HG02678 (cell line): Measurements from ENCODE around the gene RASSF8.

ENCODE experiments used
- ATAC-seq: cut with Tn5 transposase; IDR thresholded peaks from one replicate; pipeline ENCODE4 v1.9.1; 2021; ENCODE audit warnings: mild to moderate bottlenecking, moderate library complexity; ENCODE audit not compliant: unreplicated experiment

Gene RASSF8

GRCh38 chr12:25958428-25959070, at the start of gene RASSF8:
Gene RASSF8, plus strand, starts transcription at chr12:25958682. Its CDS starts 96,662 bp downstream, at chr12:26055344.
- peak; percentile 86 for ATAC-seq

DNA sequence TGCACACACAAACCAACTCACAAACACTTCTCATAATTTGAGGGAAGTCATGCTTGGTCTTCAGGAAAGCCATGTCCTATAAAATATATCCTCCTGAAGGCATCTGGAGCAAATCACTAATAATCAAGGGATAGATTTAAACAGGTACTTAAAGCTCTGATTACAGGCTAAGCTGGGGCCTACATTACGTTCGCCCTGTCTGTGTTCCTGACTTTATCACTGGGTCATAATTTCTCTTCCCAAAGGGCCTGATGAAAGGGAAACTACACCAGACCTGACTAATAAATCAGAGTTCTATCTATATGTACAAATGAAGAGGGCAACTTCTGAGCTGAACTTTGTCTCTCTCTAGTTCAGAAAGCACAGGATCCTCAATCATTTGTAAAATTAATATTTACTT, 43.9 kb upstream of the RASSF8 start:
- no peak for ATAC-seq

- ATAC-seq: no peak
Measured at GRCh38 chr12:25924491-25925001, 33.9 kb upstream of the RASSF8 start.

DNA sequence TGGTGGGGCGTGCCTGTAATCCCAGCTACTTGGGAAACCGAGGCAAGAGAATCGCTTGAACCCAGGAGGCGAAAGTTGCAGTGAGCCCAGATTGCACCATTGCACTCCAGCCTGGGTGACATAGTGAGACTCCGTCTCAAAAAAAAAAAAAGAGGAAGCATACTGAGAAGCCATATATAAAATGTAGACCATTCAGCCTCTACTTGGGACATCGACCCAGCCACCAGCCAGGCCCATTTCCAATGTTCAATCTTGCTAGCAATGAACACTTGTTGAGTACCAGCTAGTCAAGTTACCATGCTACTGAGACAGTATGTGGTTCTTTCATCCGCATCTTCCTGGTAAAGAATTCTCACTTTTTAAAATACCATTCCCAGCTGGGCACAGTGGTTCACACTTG, 33.4 kb upstream of the RASSF8 start:
- no peak for ATAC-seq

DNA sequence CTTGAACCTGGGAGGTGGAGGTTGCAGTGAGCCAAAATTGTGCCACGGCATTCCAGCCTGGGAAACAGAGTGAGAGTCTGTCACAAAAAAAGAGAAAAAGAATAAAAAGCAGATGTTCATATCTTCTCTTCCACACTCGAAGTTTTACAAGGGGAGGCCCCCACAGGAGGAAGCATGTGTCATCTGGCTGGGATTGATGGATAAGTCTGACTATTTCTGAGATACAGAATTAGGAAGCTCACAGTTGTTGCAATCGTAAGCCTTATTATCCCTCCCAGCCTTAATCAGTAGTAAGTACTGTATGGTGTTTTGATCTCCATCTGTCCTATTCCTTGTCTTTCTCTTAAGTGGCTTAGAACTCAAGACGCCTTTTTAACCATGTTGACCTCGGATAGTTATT, 31.9 kb upstream of the RASSF8 start:
- ATAC-seq: no peak

- no peak for ATAC-seq
Measured at GRCh38 chr12:25929142-25929541, 29.3 kb upstream of the RASSF8 start.

DNA sequence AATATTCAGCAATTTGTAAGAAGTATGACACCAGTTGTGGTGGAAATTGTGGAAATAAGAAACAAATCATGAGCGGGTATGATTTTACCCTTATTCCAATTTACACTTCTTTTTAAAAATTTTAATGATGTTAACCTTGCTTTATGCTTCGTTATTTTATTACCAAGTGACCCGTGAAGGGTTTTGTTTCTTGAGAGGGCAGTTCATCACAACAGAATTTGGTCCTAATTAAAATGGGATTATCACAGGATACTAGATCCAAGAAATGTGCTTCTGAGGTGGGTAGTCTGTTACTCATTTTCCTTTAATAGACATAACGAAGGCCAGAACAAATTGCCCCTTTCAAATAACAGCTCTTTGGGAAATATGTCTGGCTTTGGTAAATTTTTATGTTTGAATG, 25.5 kb upstream of the RASSF8 start:
- no peak for ATAC-seq

GRCh38 chr12:25934456-25934855, 24.0 kb upstream of the RASSF8 start:
- ATAC-seq: no peak

DNA sequence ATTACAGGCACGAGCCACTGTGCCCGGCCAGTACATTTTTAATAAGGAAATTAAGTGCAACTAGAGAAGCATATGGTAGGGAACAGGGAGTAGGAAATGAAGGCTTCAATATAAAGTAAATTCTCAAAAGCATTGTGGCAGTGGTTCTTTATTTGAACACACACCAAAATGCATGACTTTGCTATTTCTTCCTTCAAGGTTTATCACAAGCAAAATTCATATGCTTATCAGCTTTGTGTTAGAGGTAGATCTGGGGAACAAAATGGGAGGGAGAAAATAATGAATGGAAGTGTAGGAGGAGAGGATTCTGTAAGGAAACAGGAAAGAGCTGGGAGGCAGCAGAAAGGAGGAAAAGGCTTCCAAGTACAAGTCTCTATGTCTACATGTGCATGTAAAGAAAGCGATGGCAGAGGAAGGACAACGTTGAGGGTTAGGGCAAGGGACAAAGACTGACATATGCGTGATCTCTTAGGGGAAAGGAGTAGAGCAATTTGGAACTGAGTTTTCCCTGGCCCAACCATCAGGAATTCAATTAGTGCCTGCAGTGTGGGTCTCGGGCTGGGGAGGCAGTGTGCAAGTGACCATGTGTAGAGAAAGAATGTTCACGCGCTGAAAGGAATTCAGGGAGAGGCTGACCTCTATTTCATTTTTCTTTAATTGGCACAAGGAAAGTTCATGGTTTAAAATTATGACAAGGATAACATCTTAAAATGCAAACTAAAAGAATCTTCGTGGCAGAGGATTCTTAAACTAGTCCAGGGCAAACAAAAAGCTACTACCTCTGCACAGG, 22.9 kb upstream of the RASSF8 start:
- ATAC-seq: no peak

GRCh38 chr12:25937096-25937495, 21.4 kb upstream of the RASSF8 start:
- no peak for ATAC-seq

DNA sequence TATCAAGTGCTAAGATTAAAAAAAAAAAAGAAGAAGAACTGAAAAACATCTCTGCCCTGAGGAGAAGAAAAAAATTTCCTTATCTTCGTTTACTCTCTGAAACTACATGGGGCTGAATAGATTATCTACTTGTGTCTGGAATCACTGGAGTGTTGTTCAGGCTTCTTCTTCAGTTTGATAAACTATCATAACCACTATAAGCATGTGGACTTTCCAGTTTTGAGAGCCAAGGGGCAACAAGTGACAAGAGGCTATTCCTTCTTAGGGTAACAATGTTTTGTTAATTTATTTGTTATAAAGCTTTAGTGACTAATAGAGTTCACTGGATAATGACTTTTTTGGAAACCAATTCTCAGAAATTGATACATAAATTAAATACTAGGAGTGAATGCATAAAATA, 19.9 kb upstream of the RASSF8 start:
- no peak for ATAC-seq

DNA sequence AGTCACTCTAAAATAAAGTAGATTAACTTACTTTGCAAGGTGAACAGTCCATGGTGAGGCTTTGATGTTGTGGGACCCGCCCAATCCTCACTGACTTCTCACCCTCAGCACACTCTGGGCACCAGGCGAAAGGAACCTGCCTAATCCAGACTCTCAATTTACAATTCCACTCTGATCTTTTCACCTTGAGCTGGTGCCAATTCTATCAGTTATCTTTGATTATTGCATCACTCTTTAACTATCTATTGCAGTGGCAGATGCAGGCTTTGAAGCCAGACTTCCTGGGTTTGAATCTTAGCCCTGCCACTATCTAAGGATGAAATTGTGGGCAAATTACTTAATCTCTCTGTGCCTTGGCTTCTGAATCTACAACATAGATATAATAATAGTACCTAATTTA, 18.9 kb upstream of the RASSF8 start:
- no peak for ATAC-seq

- no peak for ATAC-seq
Measured at GRCh38 chr12:25940886-25941285, 17.6 kb upstream of the RASSF8 start.

- no peak for ATAC-seq
Measured at GRCh38 chr12:25942709-25943108, 15.8 kb upstream of the RASSF8 start.

- no peak for ATAC-seq
Measured at GRCh38 chr12:25943940-25944339, 14.5 kb upstream of the RASSF8 start.

GRCh38 chr12:25949343-25949742, 9.1 kb upstream of the RASSF8 start:
- ATAC-seq: no peak

DNA sequence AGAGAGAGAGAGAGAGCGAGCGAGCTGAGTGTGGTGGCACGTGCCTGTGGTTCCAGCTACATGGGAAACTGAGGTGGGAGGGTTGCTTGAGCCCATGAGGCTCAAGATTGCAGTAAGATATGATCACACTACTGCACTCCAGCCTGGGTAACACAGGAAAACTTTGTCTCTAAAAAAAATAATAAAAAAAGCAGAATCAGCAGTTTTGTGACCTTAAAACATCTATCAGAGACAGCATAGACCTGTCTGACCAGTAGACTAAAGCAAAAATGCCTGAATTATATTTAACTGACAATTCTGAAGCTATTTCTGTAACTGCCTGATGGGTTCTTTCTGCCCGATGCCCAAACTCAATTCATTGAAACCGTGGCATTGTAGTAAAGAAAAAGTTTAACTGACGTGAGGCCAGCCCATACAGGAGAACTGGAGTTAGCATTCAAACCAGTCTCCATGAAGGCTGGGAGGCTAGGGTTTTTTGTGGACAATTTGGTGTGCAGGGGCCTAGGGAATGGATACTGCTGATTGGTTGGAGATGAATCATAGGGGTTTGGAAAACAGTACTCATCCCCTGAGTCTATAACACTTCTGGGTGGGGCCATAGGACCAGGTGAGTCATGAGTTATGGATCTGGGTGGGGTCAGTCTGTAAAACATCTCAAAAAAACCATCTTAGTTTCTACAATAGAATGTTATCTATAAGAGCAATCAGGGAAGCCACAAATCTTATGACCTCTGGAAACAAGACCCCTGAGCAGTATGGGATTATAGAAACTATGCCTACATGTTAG, 8.0 kb upstream of the RASSF8 start:
- ATAC-seq: no peak

DNA sequence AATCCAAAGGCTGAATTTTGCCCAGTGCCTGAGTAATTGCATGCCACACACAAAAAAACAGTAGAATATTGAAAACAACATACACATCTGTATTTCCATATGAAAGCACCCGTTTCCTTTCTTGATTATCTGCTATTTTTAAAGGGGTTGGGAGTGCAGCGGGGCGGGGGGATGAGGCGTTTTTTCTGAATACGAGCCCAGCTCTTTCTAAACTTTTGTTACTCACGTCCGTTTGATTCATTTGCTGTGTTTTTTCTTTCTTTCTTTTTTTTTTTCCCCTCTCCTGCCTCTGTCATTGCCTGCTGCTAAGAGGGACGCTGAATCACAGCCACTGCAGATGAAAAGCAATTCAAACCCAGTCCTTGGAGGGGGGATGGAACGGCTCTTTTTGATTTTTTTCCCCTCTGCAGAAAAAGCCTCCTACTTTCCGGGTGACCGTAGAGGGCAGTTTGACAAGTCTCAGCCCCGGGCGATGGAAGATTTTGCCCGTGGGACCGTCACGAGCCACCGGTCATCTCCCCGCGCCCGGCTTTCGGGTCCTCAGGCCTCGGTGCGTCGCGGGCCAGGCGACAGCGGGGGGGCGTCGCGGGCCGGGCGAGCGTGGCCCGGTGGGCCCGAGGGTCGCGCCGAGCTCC, 572 bp upstream of the RASSF8 start:
- peak; percentile 21 for ATAC-seq

DNA sequence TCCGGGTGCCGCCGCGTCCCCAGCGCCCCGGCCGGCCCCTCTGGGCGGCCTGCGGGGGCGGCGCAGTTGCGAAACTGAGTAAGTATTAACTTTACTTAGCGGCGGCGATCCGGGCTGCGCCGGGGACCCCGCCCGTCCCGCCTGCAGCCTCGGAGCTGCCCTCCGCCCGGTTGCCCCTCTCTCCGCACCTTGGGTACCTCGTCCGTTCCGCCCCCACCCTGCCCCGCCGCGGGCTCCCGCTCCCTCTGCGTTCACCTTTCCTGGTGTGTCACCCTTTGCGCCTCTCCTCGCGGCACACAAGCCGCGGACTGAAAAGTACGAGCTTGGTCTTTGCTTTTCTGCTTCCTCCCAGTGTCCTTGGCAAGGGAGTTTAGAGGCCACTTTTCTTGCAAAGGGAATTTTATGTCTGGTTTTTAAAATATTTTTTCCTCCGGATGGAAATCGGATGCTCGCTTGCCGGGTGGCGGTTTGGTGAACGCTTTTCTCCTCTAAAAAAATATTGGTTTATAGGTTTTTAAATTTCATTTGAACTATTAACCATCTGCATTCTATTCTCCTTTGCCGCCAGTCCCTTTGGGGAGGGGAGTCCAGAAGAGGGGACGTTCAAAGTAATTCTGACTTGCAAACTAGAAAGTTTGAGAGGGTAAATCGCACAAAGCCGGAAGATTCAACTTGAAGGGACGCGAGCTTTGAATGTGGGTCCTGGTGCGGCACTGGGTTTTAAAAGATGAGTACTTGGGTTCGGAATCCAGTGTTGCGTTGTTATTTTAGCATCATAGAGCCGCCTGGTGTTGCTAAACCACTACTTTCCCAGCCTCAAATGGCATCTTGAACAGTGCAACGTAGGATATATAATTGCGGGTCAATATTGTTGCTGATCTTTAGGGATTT, 834 bp downstream of the RASSF8 start:
- ATAC-seq: no peak

DNA sequence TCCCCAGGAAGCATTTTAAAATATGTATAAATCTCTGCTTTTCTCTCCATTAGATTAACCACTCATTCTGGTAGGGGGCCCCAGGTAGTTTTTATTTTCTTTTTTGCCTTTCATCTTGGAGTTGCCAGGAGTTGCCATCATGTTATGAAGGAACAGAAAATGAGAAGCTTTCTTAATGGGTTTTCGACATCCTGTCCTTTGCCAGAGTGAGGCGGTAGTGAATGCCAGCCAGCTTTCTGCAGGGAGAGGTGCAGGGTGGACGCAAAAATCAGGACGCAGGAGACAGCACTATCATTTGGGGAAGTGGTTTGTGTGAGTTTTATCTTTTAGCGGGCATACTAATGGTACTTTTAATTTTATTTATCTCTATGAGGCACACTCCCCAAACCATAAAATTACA, 1.7 kb downstream of the RASSF8 start:
- ATAC-seq: no peak
